Small intestine (tissue), 7 donors: ENCODE data around the gene UBN1. TPM values are rescaled to one million over a fixed set of nuclear protein-coding genes. Genes with fewer than 3 reads are reported as not detected.

ENCODE experiments used
- DNase-seq, 2 donors: peaks; one replicate each; pipeline versions ENCODE4 v3.0.0 to v3.0.0-alpha.2; 2013
- FAIRE-seq: peaks from 2 replicates; lab custom pipeline; 2012; peaks lifted over from hg19 to GRCh38; lab: Jason Lieb, UNC
- H3K27ac ChIP-seq, 3 donors: one replicate each; pipeline ENCODE4 v1.5.1; 2013; ENCODE audit warnings: low read length in 2 of 3, mild to moderate bottlenecking in 2 of 3, control low read depth in 1 of 3, inconsistent platforms in 1 of 3, low read depth in 1 of 3, moderate library complexity in 1 of 3
- H3K27me3 ChIP-seq, 3 donors: one replicate each; pipeline ENCODE4 v1.6.1; 2013; ENCODE audit warnings: low read length in 3 of 3, inconsistent platforms in 1 of 3; ENCODE audit not compliant: control insufficient read depth in 3 of 3, insufficient read depth in 3 of 3
- H3K36me3 ChIP-seq, 3 donors: one replicate each; pipeline ENCODE4 v1.6.1; 2013; ENCODE audit warnings: low read length in 3 of 3, inconsistent platforms in 1 of 3, low read depth in 1 of 3, mild to moderate bottlenecking in 1 of 3, moderate library complexity in 1 of 3; ENCODE audit not compliant: control insufficient read depth in 3 of 3, insufficient read depth in 2 of 3
- H3K4me1 ChIP-seq, 3 donors: one replicate each; pipeline ENCODE4 v1.6.1; 2013; ENCODE audit warnings: low read length in 2 of 3, inconsistent platforms in 1 of 3, low read depth in 1 of 3, mild to moderate bottlenecking in 1 of 3, moderate library complexity in 1 of 3; ENCODE audit not compliant: control insufficient read depth in 3 of 3, insufficient read depth in 2 of 3
- H3K4me3 ChIP-seq, 3 donors: one replicate each; pipeline ENCODE4 v1.5.1; 2013; ENCODE audit warnings: low read length in 3 of 3, control low read depth in 1 of 3, inconsistent platforms in 1 of 3, low read depth in 1 of 3, mild to moderate bottlenecking in 1 of 3, moderate library complexity in 1 of 3
- H3K9me3 ChIP-seq, 2 donors: one replicate each; pipeline ENCODE4 v1.6.1; 2013; ENCODE audit warnings: low read depth in 1 of 2, low read length in 1 of 2; ENCODE audit not compliant: control insufficient read depth in 2 of 2, insufficient read depth in 1 of 2
- WGBS, 3 donors: extraction: QIAGEN DNeasy Blood & Tissue Kit; methylation state at CpG; one replicate each; pipeline ENCODE4 v1.1.7; 2013; 5-methylcytosine and 5-hydroxymethylcytosine counted together
- polyA plus RNA-seq, 4 donors: library from polyadenylated mRNA; stranded (reverse) in 3 of 4; unstranded in 1 of 4; fragments of 200-250 nt in 3 of 4; fragments of 120-200 nt in 1 of 4; gene quantifications; one replicate each; pipeline versions ENCODE4 v1.2.1 to v1.2.3, GENCODE V29; 2013
- donor health status: healthy with polysubstance abuse.
- donor health status: control.
- donor health status: control.
- donor health status: Bipolar disorder and iron deficiency.
- donor health status: healthy.

Gene UBN1
- polyA plus RNA-seq, 4 donors, result 12.3 to 39.8 (median 16.8) TPM

DNA sequence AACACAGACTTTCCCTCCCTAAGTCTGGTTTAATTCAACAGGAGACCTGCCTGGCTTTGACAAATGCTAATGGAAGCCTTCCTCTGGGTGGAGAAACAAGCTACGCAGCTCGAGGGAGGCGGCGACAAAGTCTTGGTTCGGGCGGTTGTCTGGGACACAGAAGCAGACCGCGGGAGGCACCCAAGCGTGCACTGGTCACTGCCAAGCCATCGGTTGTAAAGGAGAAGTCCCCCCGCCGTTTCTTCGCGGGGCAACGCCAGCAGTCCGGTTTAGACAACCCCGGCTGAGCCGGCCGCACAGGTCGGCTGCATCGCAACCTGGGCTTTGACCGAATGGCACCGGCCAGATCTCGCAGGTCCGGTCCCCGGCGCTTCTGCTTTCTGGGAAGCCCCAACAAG is 779 bp upstream of the UBN1 start:
- DNase-seq, result peak; percentile 61 to 77
- peaks cover 2 to 15% (median 12%) of the 10 kb centered on the region in 3 donors for H3K4me1 ChIP-seq
- FAIRE-seq, result no peak
- no peaks in the 10 kb centered on the region for H3K9me3 ChIP-seq
- peak overlapping the region; percentile 87 to 94 (median 92) for H3K27ac ChIP-seq
- peaks cover 7 to 24% (median 10%) of the 10 kb centered on the region in 3 donors for H3K36me3 ChIP-seq
- H3K27me3 ChIP-seq, result no peaks in the 10 kb centered on the region
- 0 to 1% (median 0%) methylated on average over 27 of the region's 27 CpGs for WGBS, 3 donors
- H3K4me3 ChIP-seq, result peak overlapping the region; percentile 91 to 99 (median 94)

DNA sequence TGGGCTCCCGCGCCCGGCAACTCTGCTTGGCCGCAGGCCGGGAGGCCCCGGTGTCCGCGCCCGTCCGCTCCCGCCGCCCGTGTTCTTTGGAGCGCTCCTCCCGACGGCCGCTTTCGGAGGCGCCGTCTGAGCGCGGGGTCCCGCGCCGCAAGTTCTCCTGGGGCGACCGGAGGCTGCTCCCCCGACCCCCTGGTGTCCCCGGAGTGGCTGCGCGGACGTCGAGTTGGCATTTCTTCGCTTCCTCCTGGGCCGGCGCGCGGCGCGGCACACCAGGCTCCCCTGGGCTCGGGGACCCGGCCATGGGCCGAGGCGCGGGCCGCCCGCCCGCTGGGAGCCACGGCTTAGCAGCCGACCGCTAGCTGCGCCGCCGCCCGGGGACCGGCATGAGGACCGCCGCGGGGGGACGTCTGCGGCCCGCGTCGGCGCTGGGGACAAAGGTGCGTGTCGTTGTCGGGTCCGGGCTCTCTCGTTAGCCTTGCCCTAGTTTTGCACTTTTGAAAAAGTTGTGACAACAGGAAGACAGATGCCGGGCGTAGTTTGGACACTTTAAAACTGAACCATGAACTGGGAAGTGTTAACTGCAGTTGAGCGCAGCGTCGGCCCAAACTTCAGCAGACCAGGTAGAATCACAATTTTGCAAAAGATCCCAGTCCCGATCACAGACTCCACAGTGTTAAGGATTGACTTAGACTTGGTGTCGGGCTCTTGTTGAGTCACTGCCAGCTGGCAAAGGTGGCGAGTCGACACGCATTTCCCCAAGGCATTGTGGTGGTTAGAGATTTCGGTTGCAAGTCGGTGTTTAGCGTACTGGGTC is 700 bp downstream of the UBN1 start:
- DNase-seq, result peak; percentile 65 to 78
- no peak for FAIRE-seq
- Histone ChIP-seq H3K9me3 (no peaks in the 10 kb centered on the region), H3K4me3 (peak overlapping the region; percentile 78 to 99 (median 91)), H3K27ac (peak overlapping the region; percentile 89 to 97 (median 94)), H3K4me1 (peaks cover 2 to 15% (median 12%) of the 10 kb centered on the region in 3 donors), H3K36me3 (peaks cover 6 to 17% (median 9%) of the 10 kb centered on the region in 3 donors), H3K27me3 (no peaks in the 10 kb centered on the region)
- 0 to 1% (median 0%) methylated on average over 68 to 83 of the region's 83 CpGs for WGBS, 3 donors

DNA sequence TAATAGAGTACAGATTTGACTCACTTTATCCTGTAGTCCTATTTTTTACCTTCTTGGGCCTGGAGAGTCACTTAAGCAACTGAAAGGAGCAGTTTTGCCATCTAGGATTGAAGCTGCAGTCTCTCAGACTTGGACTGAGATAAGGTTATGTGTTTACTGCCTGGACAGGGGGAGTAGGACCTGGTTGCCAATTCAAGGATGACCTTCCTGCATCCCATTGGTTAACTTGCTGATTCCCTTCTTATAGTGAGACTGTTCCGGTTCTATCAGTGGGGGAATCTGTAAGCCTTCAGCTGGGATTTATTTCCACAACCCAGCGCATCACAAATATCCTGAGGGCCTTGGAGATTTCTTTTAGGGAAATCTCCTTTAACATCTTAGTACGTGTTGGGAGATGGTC is 2.9 kb downstream of the UBN1 start:
- 72 to 78% (median 73%) methylated on average over 3 of the region's 3 CpGs for WGBS, 3 donors
- peaks cover 2 to 15% (median 12%) of the 10 kb centered on the region in 3 donors for H3K4me1 ChIP-seq
- no peak for DNase-seq
- H3K9me3 ChIP-seq, result no peaks in the 10 kb centered on the region
- no peaks in the 10 kb centered on the region for H3K27me3 ChIP-seq
- no peak for FAIRE-seq
- no peak overlapping the region for H3K27ac ChIP-seq
- H3K4me3 ChIP-seq, result no peak overlapping the region
- H3K36me3 ChIP-seq, result peaks cover 3 to 28% (median 4%) of the 10 kb centered on the region in 3 donors

DNA sequence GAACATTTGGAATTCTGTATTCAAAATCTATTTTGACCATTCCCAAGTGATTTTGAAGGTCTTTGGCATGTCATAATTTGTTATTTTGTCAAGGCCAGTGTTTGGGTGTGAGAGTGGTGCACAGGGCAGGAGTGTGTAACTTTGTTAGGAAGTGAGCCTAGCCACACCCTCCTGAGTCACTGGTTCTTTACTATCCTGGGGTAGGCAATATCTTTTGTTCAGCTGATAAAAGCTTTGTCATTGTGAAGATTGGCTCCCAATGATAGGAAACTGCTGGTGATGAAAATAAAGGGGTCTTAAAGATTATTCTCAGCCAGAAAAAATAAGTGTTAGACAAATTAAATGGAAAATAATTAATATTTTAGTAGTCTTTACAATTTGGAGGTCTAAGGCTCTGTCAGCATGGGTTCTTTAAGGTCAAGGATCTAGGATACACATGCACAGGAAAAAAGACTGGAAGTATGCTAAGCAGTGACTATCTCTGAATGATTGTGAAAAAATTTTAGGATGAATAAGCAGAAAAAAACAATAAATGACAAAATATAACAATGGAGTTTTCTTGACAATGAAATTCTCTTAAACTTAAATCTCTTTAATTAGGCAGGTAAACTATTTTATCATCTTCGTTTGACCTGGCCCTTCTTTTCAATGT is 5.1 kb downstream of the UBN1 start:
- no peak for FAIRE-seq

DNA sequence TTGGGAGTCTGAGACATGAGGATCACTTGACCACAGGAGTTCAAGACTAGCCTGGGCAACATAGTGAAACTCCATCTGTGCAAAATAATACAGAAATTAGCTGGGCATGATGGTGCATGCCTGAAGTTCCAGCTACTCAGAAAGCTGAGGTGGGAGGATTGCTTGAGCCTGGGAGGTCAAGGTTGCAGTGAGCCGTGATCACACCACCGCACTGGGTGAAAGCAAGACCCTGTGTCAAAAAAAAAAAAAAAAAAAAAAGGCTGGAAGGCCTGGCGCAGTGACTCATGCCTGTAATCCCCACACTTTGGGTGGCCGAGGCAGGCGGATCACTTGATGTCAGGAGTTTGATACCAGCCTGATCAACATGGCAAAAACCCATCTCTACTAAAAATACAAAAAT is 8.1 kb downstream of the UBN1 start:
- DNase-seq (no peak), FAIRE-seq (no peak)
- no peaks in the 10 kb centered on the region for H3K27me3 ChIP-seq
- 86 to 96% (median 93%) methylated on average over 5 of the region's 5 CpGs for WGBS, 3 donors
- H3K4me1 ChIP-seq, result peaks cover 0 to 1% (median 0%) of the 10 kb centered on the region in 3 donors
- H3K27ac ChIP-seq, result no peak overlapping the region
- H3K4me3 ChIP-seq, result no peak overlapping the region
- no peaks in the 10 kb centered on the region for H3K9me3 ChIP-seq
- H3K36me3 ChIP-seq, result peaks cover 13 to 58% (median 32%) of the 10 kb centered on the region in 3 donors

More for the DNA sequence above, 5.1 kb downstream of the UBN1 start:
- Histone ChIP-seq H3K36me3 (peaks cover 4 to 38% (median 14%) of the 10 kb centered on the region in 3 donors), H3K27me3 (no peaks in the 10 kb centered on the region), H3K9me3 (no peaks in the 10 kb centered on the region), H3K4me3 (no peak overlapping the region), H3K4me1 (peaks cover 2 to 7% (median 4%) of the 10 kb centered on the region in 3 donors), H3K27ac (peak overlapping the region in 1 of 3 donors; percentile 12)
- 44 to 67% (median 50%) methylated on average over 1 of the region's 1 CpG for WGBS, 3 donors
- DNase-seq, result peak in 1 of 2 donors; percentile 64

DNA sequence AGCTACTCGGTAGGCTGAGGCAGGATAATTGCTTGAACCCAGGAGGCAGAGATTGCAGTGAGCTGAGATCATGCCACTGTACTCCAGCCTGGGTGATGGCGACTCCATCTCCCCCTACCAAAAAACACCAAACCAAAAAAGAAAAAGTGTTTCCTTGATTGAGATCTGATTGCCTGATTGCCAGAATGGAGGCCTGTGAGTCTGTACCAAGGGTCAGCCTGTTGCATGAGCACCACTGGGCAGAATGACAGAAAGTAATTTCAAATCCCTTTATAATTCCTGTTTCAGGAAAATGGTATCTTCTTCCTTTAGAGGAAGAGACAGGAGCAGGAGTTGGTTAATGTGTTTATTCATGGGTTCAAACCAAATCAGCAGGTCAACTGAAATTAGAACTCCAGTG is 8.5 kb downstream of the UBN1 start:
- DNase-seq (no peak), FAIRE-seq (no peak)
- Histone ChIP-seq H3K4me1 (no peaks in the 10 kb centered on the region), H3K36me3 (peaks cover 15 to 62% (median 36%) of the 10 kb centered on the region in 3 donors), H3K27me3 (no peaks in the 10 kb centered on the region), H3K27ac (no peak overlapping the region), H3K4me3 (no peak overlapping the region), H3K9me3 (no peaks in the 10 kb centered on the region)
- WGBS, 3 donors, result 89 to 98% (median 91%) methylated on average over 2 of the region's 2 CpGs

DNA sequence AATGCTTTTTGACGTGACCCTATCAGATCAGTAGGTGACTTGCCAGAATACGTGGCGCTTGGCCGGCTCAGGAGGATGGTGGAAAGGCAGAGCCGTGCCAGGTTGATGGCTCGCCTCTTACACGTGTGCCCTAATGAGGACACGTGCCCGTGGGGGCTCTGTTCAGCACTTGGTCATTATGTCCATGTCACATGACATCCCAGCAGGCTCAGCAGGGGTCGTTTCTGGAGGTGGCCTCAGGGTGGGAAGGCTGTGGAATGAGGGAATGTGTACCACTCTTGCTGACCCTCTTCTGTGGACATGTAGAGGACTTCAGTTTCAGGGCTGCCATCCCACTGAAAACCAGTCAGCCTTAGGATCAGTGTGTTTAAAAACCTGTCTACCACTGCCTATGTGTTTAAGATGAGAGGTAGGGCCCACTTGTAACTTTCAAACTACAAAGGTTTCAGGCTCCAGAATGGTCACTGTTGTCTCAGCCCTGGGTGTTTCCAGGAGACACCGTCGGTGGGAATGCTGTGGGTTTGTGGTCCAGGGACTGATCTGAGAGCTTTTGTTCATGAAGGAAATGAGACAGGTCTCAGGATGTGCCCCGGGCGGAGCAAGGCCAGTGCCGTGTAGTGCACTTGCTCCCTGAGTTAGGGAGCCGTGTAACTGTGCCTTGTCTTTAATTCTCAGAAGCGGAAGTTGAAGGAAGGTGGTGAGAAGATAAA is 12.1 kb downstream of the UBN1 start:
- H3K4me3 ChIP-seq, result no peak overlapping the region
- H3K27me3 ChIP-seq, result no peaks in the 10 kb centered on the region
- peaks cover 16 to 64% (median 38%) of the 10 kb centered on the region in 3 donors for H3K36me3 ChIP-seq
- H3K27ac ChIP-seq, result no peak overlapping the region
- H3K9me3 ChIP-seq, result no peaks in the 10 kb centered on the region
- H3K4me1 ChIP-seq, result no peaks in the 10 kb centered on the region
- FAIRE-seq, result no peak
- 84 to 89% (median 88%) methylated on average over 17 of the region's 17 CpGs for WGBS, 3 donors
- no peak for DNase-seq

DNA sequence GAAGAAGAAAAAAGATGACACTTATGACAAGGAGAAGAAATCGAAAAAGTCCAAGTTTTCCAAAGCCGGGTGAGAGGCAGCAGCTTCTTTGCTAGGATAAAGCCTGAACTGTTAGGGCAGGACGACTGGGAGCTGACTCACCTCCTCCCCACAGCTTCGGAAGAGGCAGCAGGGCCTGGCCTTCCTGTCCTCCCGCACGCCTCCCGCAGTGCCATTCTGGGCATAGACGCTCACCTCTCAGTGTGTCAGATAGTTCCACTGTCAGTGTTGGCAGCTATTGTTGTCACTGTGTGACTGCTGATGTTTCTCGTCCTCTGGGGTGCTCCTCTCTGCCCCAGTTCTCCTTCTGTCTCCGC is 12.6 kb downstream of the UBN1 start:
- no peak overlapping the region for H3K4me3 ChIP-seq
- peaks cover 16 to 59% (median 38%) of the 10 kb centered on the region in 3 donors for H3K36me3 ChIP-seq
- H3K27ac ChIP-seq, result no peak overlapping the region
- WGBS, 3 donors, result 88 to 94% (median 91%) methylated on average over 10 of the region's 10 CpGs
- no peak for DNase-seq
- FAIRE-seq, result no peak
- H3K9me3 ChIP-seq, result no peaks in the 10 kb centered on the region
- H3K4me1 ChIP-seq, result no peaks in the 10 kb centered on the region
- H3K27me3 ChIP-seq, result no peaks in the 10 kb centered on the region
